H9 (cell line): ENCODE measurements around the gene ZNF609. TPM values are rescaled to one million over a fixed set of nuclear protein-coding genes. Genes with fewer than 3 reads are reported as not detected.

Experiments used
- DNase-seq: peaks from one replicate; pipeline ENCODE4 v3.0.0-alpha.2; 2017
- H2AFZ ChIP-seq: one replicate; pipeline ENCODE4 v1.6.1; 2013; ENCODE audit warnings: mild to moderate bottlenecking, low read length, control low read depth, moderate library complexity
- H2AK5ac ChIP-seq: 2 replicates; pipeline ENCODE4 v1.6.1; 2013; ENCODE audit warnings: low read length, control low read depth, mixed read lengths; ENCODE audit not compliant: insufficient read length
- H2BK120ac ChIP-seq: one replicate; pipeline ENCODE4 v1.6.1; 2013; ENCODE audit warnings: low read depth, mild to moderate bottlenecking, low read length, control low read depth, inconsistent platforms; ENCODE audit not compliant: poor library complexity, severe bottlenecking
- H2BK12ac ChIP-seq: 2 replicates; pipeline ENCODE4 v1.6.1; 2013; ENCODE audit warnings: low read length, control low read depth, mixed read lengths, low read depth; ENCODE audit not compliant: insufficient read length
- H2BK15ac ChIP-seq: 2 replicates; pipeline ENCODE4 v1.6.1; 2013; ENCODE audit warnings: low read depth, low read length, control low read depth
- H2BK20ac ChIP-seq: one replicate; pipeline ENCODE4 v1.6.1; 2013; ENCODE audit warnings: low read depth, mild to moderate bottlenecking, low read length, control low read depth, inconsistent platforms; ENCODE audit not compliant: poor library complexity, severe bottlenecking
- H2BK5ac ChIP-seq: 2 replicates; pipeline ENCODE4 v1.6.1; 2013; ENCODE audit warnings: low read length, control low read depth, mixed read lengths; ENCODE audit not compliant: insufficient read length
- H3K14ac ChIP-seq: 2 replicates; pipeline ENCODE4 v1.6.1; 2013; ENCODE audit warnings: low read length, control low read depth; ENCODE audit not compliant: insufficient read depth
- H3K18ac ChIP-seq: 2 replicates; pipeline ENCODE4 v1.6.1; 2013; ENCODE audit warnings: low read depth, mild to moderate bottlenecking, mixed read lengths, low read length, control low read depth; ENCODE audit not compliant: insufficient read length
- H3K23ac ChIP-seq: 2 replicates; pipeline ENCODE4 v1.6.1; 2013; ENCODE audit warnings: low read length, control low read depth, mixed read lengths, low read depth; ENCODE audit not compliant: insufficient read length
- H3K23me2 ChIP-seq: 2 replicates; pipeline ENCODE4 v1.6.1; 2013; ENCODE audit warnings: low read depth, mild to moderate bottlenecking, mixed read lengths, low read length, control low read depth; ENCODE audit not compliant: insufficient read length, poor library complexity, severe bottlenecking
- H3K27ac ChIP-seq: 2 replicates; pipeline ENCODE4 v1.5.1; 2013; ENCODE audit warnings: low read length, control low read depth, mixed read lengths, low read depth; ENCODE audit not compliant: insufficient read length
- H3K27me3 ChIP-seq: 2 replicates; pipeline ENCODE4 v1.6.1; 2013; ENCODE audit warnings: low read length, control low read depth, inconsistent platforms; ENCODE audit not compliant: insufficient read depth
- H3K4ac ChIP-seq: 2 replicates; pipeline ENCODE4 v1.6.1; 2013; ENCODE audit warnings: low read depth, mild to moderate bottlenecking, control low read depth, inconsistent platforms, low read length, moderate library complexity
- H3K4me1 ChIP-seq: 2 replicates; pipeline ENCODE4 v1.6.1; 2013; ENCODE audit warnings: low read length, control low read depth, inconsistent platforms; ENCODE audit not compliant: insufficient read depth
- H3K4me2 ChIP-seq: 2 replicates; pipeline ENCODE4 v1.6.1; 2013; ENCODE audit warnings: low read length, control low read depth, mixed read lengths; ENCODE audit not compliant: insufficient read length, insufficient read depth
- H3K56ac ChIP-seq: 2 replicates; pipeline ENCODE4 v1.6.1; 2013; ENCODE audit warnings: low read depth, mild to moderate bottlenecking, mixed read lengths, low read length, control low read depth; ENCODE audit not compliant: insufficient read length
- H3K79me1 ChIP-seq: 2 replicates; pipeline ENCODE4 v1.6.1; 2013; ENCODE audit warnings: low read depth, mild to moderate bottlenecking, moderate library complexity, low read length, control low read depth, inconsistent platforms; ENCODE audit not compliant: insufficient read depth, poor library complexity, severe bottlenecking
- H3K79me2 ChIP-seq: 2 replicates; pipeline ENCODE4 v1.6.1; 2013; ENCODE audit warnings: low read length, control low read depth, inconsistent platforms; ENCODE audit not compliant: insufficient read depth
- H3K9ac ChIP-seq: 2 replicates; pipeline ENCODE4 v1.6.1; 2013; ENCODE audit warnings: low read length, control low read depth, mixed read lengths; ENCODE audit not compliant: insufficient read length; ENCODE audit errors: extremely low read depth
- H3K9me3 ChIP-seq: one replicate; pipeline ENCODE4 v1.6.1; 2013; ENCODE audit warnings: low read depth, low read length, inconsistent platforms; ENCODE audit not compliant: control insufficient read depth
- H3T11ph ChIP-seq: one replicate; pipeline ENCODE4 v1.6.1; 2013; ENCODE audit warnings: mild to moderate bottlenecking, low read length, control low read depth, inconsistent platforms
- H4K20me1 ChIP-seq: one replicate; pipeline ENCODE4 v1.6.1; 2013; ENCODE audit not compliant: control insufficient read depth, insufficient read length, insufficient read depth
- H4K5ac ChIP-seq: 2 replicates; pipeline ENCODE4 v1.6.1; 2013; ENCODE audit warnings: low read depth, mild to moderate bottlenecking, mixed read lengths, low read length, control low read depth; ENCODE audit not compliant: insufficient read length
- H4K8ac ChIP-seq: replicated peaks from 2 replicates; pipeline ENCODE4 v1.6.1; 2013; ENCODE audit warnings: low read length, control low read depth, mixed read lengths, low read depth; ENCODE audit not compliant: insufficient read length
- H4K91ac ChIP-seq: 2 replicates; pipeline ENCODE4 v1.6.1; 2013; ENCODE audit warnings: low read depth, mild to moderate bottlenecking, moderate library complexity, mixed read lengths, low read length, control low read depth; ENCODE audit not compliant: insufficient read length
- H3K27ac Mint-ChIP-seq, 3 experiments: 2 replicates in 2 of 3; 3 replicates in 1 of 3; pipeline ENCODE4 v1.8.0; 2020 to 2021; ENCODE audit warnings: mixed read lengths in 3 of 3, mild to moderate bottlenecking in 1 of 3, moderate library complexity in 1 of 3
- H3K27me3 Mint-ChIP-seq: 2 replicates; pipeline ENCODE4 v1.8.0; 2021; ENCODE audit warnings: low read depth, mild to moderate bottlenecking, moderate library complexity, mixed read lengths
- H3K36me3 Mint-ChIP-seq, 3 experiments: 2 replicates in 2 of 3; 3 replicates in 1 of 3; pipeline ENCODE4 v1.8.0; 2020 to 2021; ENCODE audit warnings: low read depth in 3 of 3, mixed read lengths in 3 of 3; ENCODE audit not compliant: insufficient read depth in 1 of 3
- H3K4me1 Mint-ChIP-seq, 2 experiments: 2 replicates each; pipeline ENCODE4 v1.8.0; 2020; ENCODE audit warnings: mixed read lengths in 2 of 2
- H3K4me3 Mint-ChIP-seq, 2 experiments: 2 replicates in 1 of 2; 3 replicates in 1 of 2; pipeline ENCODE4 v1.8.0; 2020 to 2021; ENCODE audit warnings: mild to moderate bottlenecking in 2 of 2, mixed read lengths in 2 of 2, moderate library complexity in 1 of 2
- H3K9me3 Mint-ChIP-seq, 2 experiments: 2 replicates in 1 of 2; 3 replicates in 1 of 2; pipeline ENCODE4 v1.8.0; 2020; ENCODE audit warnings: mild to moderate bottlenecking in 2 of 2, mixed read lengths in 2 of 2, moderate library complexity in 1 of 2
- CTCF ChIP-seq: fragments of 200-600 bp; sonication (generic); conservative IDR thresholded peaks from 3 replicates; pipeline ENCODE4 v1.8.0; 2021; ENCODE audit warnings: antibody characterized with exemption, mild to moderate bottlenecking
- WGBS: extraction: QIAGEN DNeasy Blood & Tissue Kit; methylation state at CpG from one replicate; pipeline ENCODE4 v1.1.7; 2013; ENCODE audit warnings: missing lambda C conversion rate, low lambda C conversion rate, mixed read lengths; ENCODE audit not compliant: insufficient read length; ENCODE audit errors: extremely low coverage; 5-methylcytosine and 5-hydroxymethylcytosine counted together
- total RNA-seq: library from RNA; stranded (reverse); gene quantifications from 2 replicates; pipeline ENCODE4 v1.2.1, GENCODE V29; 2021

The ZNF609 gene
- total RNA-seq, 1 experiment from 2014 or later: 45.3 TPM

GRCh38 chr15:64528871-64529270 lies 68.5 kb downstream of the ZNF609 start:
- H3K23ac ChIP-seq: no peak overlapping the region
- Mint-ChIP-seq H3K9me3 (no peaks in the 10 kb centered on the region), H3K27ac (no peak overlapping the region), H3K27me3 (no peaks in the 10 kb centered on the region), H3K4me3 (no peak overlapping the region), H3K36me3 (peaks cover 1 to 9% (median 8%) of the 10 kb centered on the region in 3 experiments; a peak in 6 of 7 replicates), H3K4me1 (peaks cover 23 to 27% of the 10 kb centered on the region in 2 experiments)
- H3K4me1 ChIP-seq: no peaks in the 10 kb centered on the region
- H3K79me2 ChIP-seq: peaks cover 24% of the 10 kb centered on the region; the same call in 1 of the 2 replicates
- no peak overlapping the region for H2BK20ac ChIP-seq
- H3K4ac ChIP-seq: no peak overlapping the region
- no peak overlapping the region for H3K18ac ChIP-seq
- no peak overlapping the region for H4K91ac ChIP-seq
- no peak for DNase-seq
- no peak overlapping the region for H4K5ac ChIP-seq
- H2BK12ac ChIP-seq: no peak overlapping the region
- TF ChIP-seq CTCF: no peak
- no peaks in the 10 kb centered on the region for H3K9me3 ChIP-seq
- H2BK15ac ChIP-seq: no peak overlapping the region
- no peak overlapping the region for H2BK5ac ChIP-seq
- peaks cover 20% of the 10 kb centered on the region for H3K79me1 ChIP-seq
- H4K20me1 ChIP-seq: no peaks in the 10 kb centered on the region
- H3K27ac ChIP-seq: no peak overlapping the region
- H3K14ac ChIP-seq: no peak overlapping the region
- no peaks in the 10 kb centered on the region for H3K23me2 ChIP-seq
- no peak overlapping the region for H2AFZ ChIP-seq
- H3K27me3 ChIP-seq: no peaks in the 10 kb centered on the region
- no peak overlapping the region for H3K4me2 ChIP-seq
- H4K8ac ChIP-seq: no peak overlapping the region
- H3K56ac ChIP-seq: no peak overlapping the region
- no CpG with 5 or more reads among the region's 10 CpGs for WGBS
- no peak overlapping the region for H3K9ac ChIP-seq
- no peak overlapping the region for H3T11ph ChIP-seq
- no peak overlapping the region for H2AK5ac ChIP-seq
- no peak overlapping the region for H2BK120ac ChIP-seq
